T-helper 17 cell (primary cell): ENCODE results near the gene EML2. TPM values are rescaled to one million over a fixed set of nuclear protein-coding genes. Genes with fewer than 3 reads are reported as not detected.

Experiments
- ATAC-seq: fragments of 150-1000 bp; cut with Tn5 transposase; 2 replicates; pipeline ENCODE4 v1.10.0; 2021; ENCODE audit warnings: mild to moderate bottlenecking, moderate library complexity
- DNase-seq, 3 donors: peaks; one replicate each; pipeline versions ENCODE4 v3.0.0 to v3.0.0-alpha.2; 2020 to 2021
- H3K9me3 ChIP-seq: one replicate; pipeline ENCODE4 v1.7.0; 2013; ENCODE audit warnings: low read length, mild to moderate bottlenecking; ENCODE audit not compliant: control insufficient read depth, poor library complexity, severe bottlenecking
- H3K27ac Mint-ChIP-seq: one replicate; pipeline ENCODE4 v1.8.0; 2022; ENCODE audit warnings: mild to moderate bottlenecking, moderate library complexity, mixed read lengths
- H3K27me3 Mint-ChIP-seq: one replicate; pipeline ENCODE4 v1.8.0; 2022; ENCODE audit warnings: mixed read lengths
- H3K36me3 Mint-ChIP-seq: one replicate; pipeline ENCODE4 v1.8.0; 2022; ENCODE audit warnings: low read depth, mixed read lengths
- H3K4me1 Mint-ChIP-seq: one replicate; pipeline ENCODE4 v1.8.0; 2022; ENCODE audit warnings: mild to moderate bottlenecking, mixed read lengths
- H3K4me3 Mint-ChIP-seq: one replicate; pipeline ENCODE4 v1.8.0; 2022; ENCODE audit warnings: mild to moderate bottlenecking, moderate library complexity, mixed read lengths
- total RNA-seq, 4 donors: library from RNA in 2 of 4; stranded (reverse) in 2 of 4; gene quantifications; one replicate each; pipeline ENCODE4 v1.2.3 and lab custom pipeline; 2022 to 2026

EML2 gene
- total RNA-seq, 2 donors from 2014 or later: 58.1 to 61.2 TPM

DNA sequence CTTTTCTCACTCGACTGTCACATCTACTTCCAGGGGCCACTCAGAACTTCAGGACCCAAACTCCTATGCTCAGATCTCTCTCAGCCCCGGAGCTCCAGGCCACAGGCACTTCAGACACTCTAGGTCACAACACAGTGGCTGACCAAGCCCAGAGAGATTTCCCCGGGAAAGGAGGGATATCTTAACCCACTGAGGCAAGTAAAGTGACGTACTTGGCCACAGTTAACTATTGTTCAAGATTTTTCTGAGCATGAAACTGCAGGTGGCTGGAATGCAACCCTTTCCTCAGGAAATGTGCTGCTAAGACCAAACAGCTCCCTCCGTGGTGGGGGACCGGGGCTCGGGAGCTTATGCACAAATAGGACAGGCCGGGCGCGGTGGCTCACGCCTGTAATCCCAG is 78.5 kb downstream of the EML2 start:
- H3K9me3 ChIP-seq: no peaks in the 10 kb centered on the region
- peak overlapping the region; percentile 76 for H3K27ac Mint-ChIP-seq
- ATAC-seq: no peak
- DNase-seq: no peak
- no peaks in the 10 kb centered on the region for H3K27me3 Mint-ChIP-seq
- H3K4me3 Mint-ChIP-seq: peak overlapping the region; percentile 67
- H3K4me1 Mint-ChIP-seq: peaks cover 17% of the 10 kb centered on the region
- H3K36me3 Mint-ChIP-seq: no peaks in the 10 kb centered on the region

DNA sequence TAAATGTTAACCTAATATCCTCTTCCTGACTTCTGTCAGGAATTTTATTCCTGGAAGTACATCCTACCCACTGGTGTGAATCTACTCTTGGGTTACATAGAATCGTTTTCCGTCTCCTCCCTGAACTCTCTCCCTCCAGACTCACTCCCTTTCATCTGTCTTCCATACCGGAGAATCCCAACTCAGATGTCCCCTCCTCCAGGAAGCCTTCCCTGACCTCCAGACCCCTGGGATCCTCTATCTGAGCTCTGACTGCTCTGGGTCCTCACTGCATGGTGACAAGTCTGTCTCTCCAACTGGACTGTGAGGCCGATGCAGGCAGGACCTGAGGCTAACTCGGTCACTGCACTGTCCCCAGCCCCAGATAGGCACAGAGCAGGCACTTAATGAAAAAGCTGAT is 79.2 kb downstream of the EML2 start:
- ATAC-seq (no peak), DNase-seq (no peak)
- peaks cover 17% of the 10 kb centered on the region for H3K4me1 Mint-ChIP-seq
- no peak overlapping the region for H3K27ac Mint-ChIP-seq
- no peaks in the 10 kb centered on the region for H3K27me3 Mint-ChIP-seq
- no peak overlapping the region for H3K4me3 Mint-ChIP-seq
- no peaks in the 10 kb centered on the region for H3K9me3 ChIP-seq
- no peaks in the 10 kb centered on the region for H3K36me3 Mint-ChIP-seq

Other genes starting within 250 kb of the EML2 start
- 1 to 10 TPM; 3.4 to 4.5 TPM for gene PPP1R13L, start 234.3 kb downstream of the EML2 start, total RNA-seq
- gene POLR1G, start 232.8 kb downstream of the EML2 start, total RNA-seq: 1 to 10 TPM in 1 of 2 donors, under 1 TPM in 1; 0.91 to 1.0 TPM
- 10 to 100 TPM; 28.4 to 36.2 TPM for gene ERCC1, start 215.5 kb downstream of the EML2 start, total RNA-seq
- gene FOSB, start 171.4 kb downstream of the EML2 start, total RNA-seq: 1,000 to 10,000 TPM in 1 of 2 donors, 100 to 1,000 TPM in 1; 967 to 2,209 TPM
- 1 to 10 TPM; 2.3 to 6.2 TPM for gene RTN2, start 142.3 kb downstream of the EML2 start, total RNA-seq
- gene PPM1N, start 141.0 kb downstream of the EML2 start, total RNA-seq: 1 to 10 TPM; 3.8 to 8.5 TPM
- 100 to 1,000 TPM in 1 of 2 donors, 10 to 100 TPM in 1; 99.7 to 101 TPM for gene VASP, start 131.9 kb downstream of the EML2 start, total RNA-seq
- gene OPA3, start 54.6 kb downstream of the EML2 start, total RNA-seq: 1 to 10 TPM; 8.3 to 9.4 TPM
- not detected for gene GPR4, start 37.2 kb downstream of the EML2 start, total RNA-seq
- gene GIPR, start 28.8 kb upstream of the EML2 start, total RNA-seq: 1 to 10 TPM; 2.3 to 4.6 TPM
- 100 to 1,000 TPM; 333 to 339 TPM for gene SNRPD2, start 52.6 kb upstream of the EML2 start, total RNA-seq
- gene QPCTL, start 53.3 kb upstream of the EML2 start, total RNA-seq: 10 to 100 TPM in 1 of 2 donors, 1 to 10 TPM in 1; 7.1 to 13.2 TPM
- gene FBXO46, start 91.5 kb upstream of the EML2 start, total RNA-seq: 10 to 100 TPM; 19.4 to 23.2 TPM
- not detected for gene MEIOSIN, start 94.0 kb upstream of the EML2 start, total RNA-seq
- gene SIX5, start 129.9 kb upstream of the EML2 start, total RNA-seq: under 1 TPM; 0.42 to 0.44 TPM
- 10 to 100 TPM; 18.7 to 35.8 TPM for gene DMPK, start 143.1 kb upstream of the EML2 start, total RNA-seq
- 10 to 100 TPM; 28.3 to 49.1 TPM for gene DMWD, start 153.4 kb upstream of the EML2 start, total RNA-seq
- gene RSPH6A, start 175.9 kb upstream of the EML2 start, total RNA-seq: under 1 TPM; 0.10 to 0.34 TPM
- 10 to 100 TPM; 75.5 to 81.6 TPM for gene SYMPK, start 223.8 kb upstream of the EML2 start, total RNA-seq
- gene FOXA3, start 224.9 kb upstream of the EML2 start, total RNA-seq: not detected
- 10 to 100 TPM; 16.0 to 18.7 TPM for gene IRF2BP1, start 246.7 kb upstream of the EML2 start, total RNA-seq